Chondrocyte (in vitro differentiated cells): ENCODE data around the gene SLC4A1. TPM values are rescaled to one million over a fixed set of nuclear protein-coding genes. Genes with fewer than 3 reads are reported as not detected.

Experiments
- DNase-seq: peaks from one replicate; pipeline ENCODE4 v3.0.0; 2021; ENCODE audit warnings: mixed read lengths, low spot score
- H3K27ac Mint-ChIP-seq: one replicate; pipeline ENCODE4 v1.8.0; 2021; ENCODE audit warnings: mild to moderate bottlenecking, moderate library complexity, mixed read lengths; ENCODE audit not compliant: unreplicated experiment
- H3K27me3 Mint-ChIP-seq: 2 replicates; pipeline ENCODE4 v1.8.0; 2021; ENCODE audit warnings: low read depth, mixed read lengths
- H3K36me3 Mint-ChIP-seq: 2 replicates; pipeline ENCODE4 v1.8.0; 2021; ENCODE audit warnings: low read depth, mixed read lengths
- H3K4me1 Mint-ChIP-seq: 2 replicates; pipeline ENCODE4 v1.8.0; 2021; ENCODE audit warnings: low read depth, mild to moderate bottlenecking, mixed read lengths
- H3K4me3 Mint-ChIP-seq: one replicate; pipeline ENCODE4 v1.8.0; 2021; ENCODE audit warnings: mild to moderate bottlenecking, moderate library complexity, mixed read lengths; ENCODE audit not compliant: unreplicated experiment
- H3K9me3 Mint-ChIP-seq: 2 replicates; pipeline ENCODE4 v1.8.0; 2021; ENCODE audit warnings: low read depth, mixed read lengths
- total RNA-seq: library from RNA; stranded (reverse); gene quantifications from 3 replicates; pipeline ENCODE4 v1.2.1, GENCODE V29; 2021
- TF ChIP-seq, protein P1 (sequence below): fragments of 200-600 bp; sonication (generic); IDR thresholded peaks from 2 replicates; pipeline ENCODE4 v1.5.0; 2021; ENCODE audit warnings: antibody characterized with exemption, mild to moderate bottlenecking, moderate library complexity

Gene SLC4A1
- total RNA-seq, 1 donor from 2014 or later = not detected

DNA sequence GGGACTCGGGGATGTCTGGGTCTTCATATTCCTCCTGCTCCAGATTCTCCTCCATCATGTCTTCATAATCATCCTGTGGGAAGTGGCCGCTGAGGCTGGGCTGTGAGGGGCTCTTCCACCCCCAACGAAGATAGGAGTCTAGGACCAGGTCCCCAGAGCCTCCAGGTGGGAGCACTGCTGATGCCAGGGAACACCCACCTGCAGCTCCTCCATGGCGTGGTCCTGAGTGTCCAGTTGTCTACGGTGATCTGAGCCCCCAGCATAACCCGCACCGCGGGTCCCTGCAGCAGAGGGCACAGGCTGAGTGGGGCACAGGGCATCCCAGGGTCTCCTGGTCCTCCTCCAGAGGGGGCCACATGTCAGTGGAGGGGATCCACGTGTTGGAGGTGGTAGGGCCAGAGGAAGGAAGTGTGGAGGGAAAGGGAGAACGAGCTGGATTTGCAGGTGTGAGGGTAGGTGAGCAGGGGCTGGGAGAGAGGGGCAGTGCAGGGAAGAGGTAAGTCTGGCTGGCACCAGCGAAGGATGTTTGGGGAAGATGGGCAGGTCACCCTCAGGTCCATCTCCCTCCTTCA, 5.2 kb downstream of the SLC4A1 start:
- H3K36me3 Mint-ChIP-seq = no peaks in the 10 kb centered on the region
- TF ChIP-seq, protein P1, sequence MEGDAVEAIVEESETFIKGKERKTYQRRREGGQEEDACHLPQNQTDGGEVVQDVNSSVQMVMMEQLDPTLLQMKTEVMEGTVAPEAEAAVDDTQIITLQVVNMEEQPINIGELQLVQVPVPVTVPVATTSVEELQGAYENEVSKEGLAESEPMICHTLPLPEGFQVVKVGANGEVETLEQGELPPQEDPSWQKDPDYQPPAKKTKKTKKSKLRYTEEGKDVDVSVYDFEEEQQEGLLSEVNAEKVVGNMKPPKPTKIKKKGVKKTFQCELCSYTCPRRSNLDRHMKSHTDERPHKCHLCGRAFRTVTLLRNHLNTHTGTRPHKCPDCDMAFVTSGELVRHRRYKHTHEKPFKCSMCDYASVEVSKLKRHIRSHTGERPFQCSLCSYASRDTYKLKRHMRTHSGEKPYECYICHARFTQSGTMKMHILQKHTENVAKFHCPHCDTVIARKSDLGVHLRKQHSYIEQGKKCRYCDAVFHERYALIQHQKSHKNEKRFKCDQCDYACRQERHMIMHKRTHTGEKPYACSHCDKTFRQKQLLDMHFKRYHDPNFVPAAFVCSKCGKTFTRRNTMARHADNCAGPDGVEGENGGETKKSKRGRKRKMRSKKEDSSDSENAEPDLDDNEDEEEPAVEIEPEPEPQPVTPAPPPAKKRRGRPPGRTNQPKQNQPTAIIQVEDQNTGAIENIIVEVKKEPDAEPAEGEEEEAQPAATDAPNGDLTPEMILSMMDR = no peak
- no peaks in the 10 kb centered on the region for H3K4me1 Mint-ChIP-seq
- H3K4me3 Mint-ChIP-seq = no peak overlapping the region
- no peaks in the 10 kb centered on the region for H3K9me3 Mint-ChIP-seq
- no peak for DNase-seq
- peak overlapping the region; percentile 27 for H3K27ac Mint-ChIP-seq
- H3K27me3 Mint-ChIP-seq = peaks cover 10% of the 10 kb centered on the region

DNA sequence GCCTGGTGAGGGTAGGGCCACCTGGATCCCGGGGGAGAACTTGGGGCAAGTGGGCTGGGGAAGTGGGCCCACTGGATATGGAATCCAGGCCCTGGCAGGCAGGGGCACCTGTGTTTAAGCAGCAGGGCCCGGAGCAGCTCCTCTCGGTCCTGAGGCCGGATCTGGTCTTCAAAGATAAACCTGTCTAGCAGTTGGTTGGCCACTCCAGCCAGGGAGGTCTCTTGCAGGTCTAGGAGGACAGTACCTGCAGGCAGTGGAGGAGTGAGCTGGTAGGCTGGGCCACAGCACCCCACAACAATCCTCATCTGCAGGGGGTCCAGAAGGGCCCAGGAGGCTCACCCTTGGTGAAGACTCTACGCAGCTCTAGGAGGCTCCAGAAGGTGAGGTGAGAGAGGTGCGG, 7.6 kb downstream of the SLC4A1 start:
- Mint-ChIP-seq H3K27me3 (peaks cover 26% of the 10 kb centered on the region), H3K4me1 (no peaks in the 10 kb centered on the region), H3K27ac (no peak overlapping the region), H3K4me3 (no peak overlapping the region), H3K9me3 (no peaks in the 10 kb centered on the region), H3K36me3 (no peaks in the 10 kb centered on the region)
- no peak for DNase-seq
- TF ChIP-seq, protein P1 = no peak

DNA sequence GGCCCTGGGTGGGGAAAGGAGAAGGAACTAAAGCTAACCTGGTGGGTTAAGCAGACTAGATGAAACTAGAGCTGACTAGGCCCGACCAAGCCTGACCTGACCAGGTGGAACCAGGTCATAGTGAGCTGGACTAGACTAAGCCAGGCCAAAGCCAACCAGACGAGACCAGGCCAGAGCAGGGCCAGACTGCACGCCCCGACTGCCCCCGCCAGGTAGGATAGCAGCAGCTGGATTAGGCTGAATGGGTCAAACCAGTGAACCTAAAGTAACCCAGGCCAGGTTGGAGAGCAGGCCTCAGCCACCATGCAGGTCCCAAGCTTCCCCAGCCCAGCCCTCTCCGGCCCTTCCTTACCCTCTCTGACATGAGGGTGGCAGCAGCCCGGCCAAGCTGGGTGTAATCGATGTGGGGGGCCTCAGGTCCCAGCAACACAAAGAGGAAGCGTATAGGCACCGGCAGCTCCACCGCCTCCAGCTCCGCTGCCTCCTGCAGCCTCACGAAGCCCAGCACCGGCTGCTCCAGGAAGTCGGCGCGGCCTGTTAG, 9.1 kb downstream of the SLC4A1 start:
- no peaks in the 10 kb centered on the region for H3K4me1 Mint-ChIP-seq
- no peak for DNase-seq
- peaks cover 31% of the 10 kb centered on the region for H3K27me3 Mint-ChIP-seq
- H3K36me3 Mint-ChIP-seq = no peaks in the 10 kb centered on the region
- TF ChIP-seq, protein P1 = no peak
- H3K27ac Mint-ChIP-seq = no peak overlapping the region
- H3K4me3 Mint-ChIP-seq = no peak overlapping the region
- no peaks in the 10 kb centered on the region for H3K9me3 Mint-ChIP-seq

DNA sequence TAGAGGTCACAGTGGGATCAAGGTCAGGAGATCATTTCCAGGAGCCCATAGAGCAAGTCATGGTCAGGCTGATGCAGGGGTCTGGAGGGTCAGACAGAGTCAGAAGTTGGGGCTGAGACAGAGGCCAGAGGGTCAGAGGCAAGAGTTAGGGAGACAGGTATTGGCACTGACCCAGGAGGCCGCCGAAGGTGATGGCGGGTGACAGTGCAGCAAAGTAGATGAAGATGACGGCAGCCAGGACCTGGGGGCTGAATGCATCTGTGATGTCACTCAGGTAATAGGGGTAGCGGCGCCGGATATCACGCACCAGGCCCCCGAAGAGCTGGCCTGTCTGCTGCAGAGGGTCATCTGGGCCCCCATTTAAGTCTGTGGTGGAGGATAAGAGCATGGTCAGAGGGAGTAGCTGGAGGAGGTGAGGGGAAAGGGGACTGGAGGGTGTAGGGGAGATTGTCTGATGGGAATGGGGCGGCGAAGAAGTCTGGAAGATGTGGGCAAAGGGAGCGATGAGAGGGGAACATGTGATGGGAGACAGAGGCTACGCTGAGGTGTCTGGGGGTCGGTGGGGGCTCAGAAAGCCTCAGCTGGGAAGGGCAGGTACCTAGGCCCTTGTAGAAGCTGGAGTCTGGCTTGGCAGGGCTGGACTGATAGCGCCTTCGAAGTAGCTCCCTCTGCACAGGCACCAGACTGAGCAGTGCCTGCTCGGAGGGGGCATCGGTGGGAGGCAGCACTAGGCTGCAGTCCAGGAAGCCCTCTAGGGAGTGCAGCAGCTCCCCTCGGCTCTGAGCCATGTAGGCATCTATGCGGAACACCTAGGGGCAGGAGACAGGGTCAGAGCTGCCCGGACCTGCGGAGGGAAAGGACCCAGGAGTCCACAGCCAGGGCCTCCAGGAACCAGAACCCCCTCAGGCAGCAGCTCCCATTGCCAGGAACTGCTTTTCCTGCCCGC, 9.8 kb downstream of the SLC4A1 start:
- no peak for DNase-seq
- Mint-ChIP-seq H3K27me3 (peaks cover 26% of the 10 kb centered on the region), H3K27ac (no peak overlapping the region), H3K36me3 (no peaks in the 10 kb centered on the region), H3K4me3 (no peak overlapping the region), H3K9me3 (no peaks in the 10 kb centered on the region), H3K4me1 (no peaks in the 10 kb centered on the region)
- TF ChIP-seq, protein P1 = no peak

DNA sequence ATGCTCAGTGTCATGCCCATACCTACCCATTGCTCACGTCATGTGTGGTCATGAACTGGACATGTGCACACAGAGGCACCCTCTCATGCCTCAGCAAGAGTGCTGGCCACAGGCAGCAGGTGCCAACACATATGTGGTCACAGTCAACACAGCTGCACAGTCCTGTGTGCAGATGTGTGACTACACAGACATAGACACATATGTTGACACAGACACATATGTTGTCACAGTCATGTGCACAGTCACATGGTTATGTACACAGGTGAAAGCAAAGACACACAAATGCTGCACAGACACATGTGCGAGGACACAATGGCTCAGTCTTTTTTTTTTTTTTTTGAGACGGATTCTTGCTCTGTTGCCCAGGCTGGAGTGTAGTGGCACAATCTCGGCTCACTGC, 11.3 kb downstream of the SLC4A1 start:
- Mint-ChIP-seq H3K27me3 (peaks cover 21% of the 10 kb centered on the region), H3K4me1 (no peaks in the 10 kb centered on the region), H3K9me3 (no peaks in the 10 kb centered on the region), H3K36me3 (no peaks in the 10 kb centered on the region), H3K27ac (no peak overlapping the region), H3K4me3 (no peak overlapping the region)
- no peak for DNase-seq
- TF ChIP-seq, protein P1 = no peak
